ENCODE results near the gene DNASE1L1.

GRCh38 chrX:154412468-154412867 is 3.4 kb upstream of the DNASE1L1 start:
- TF ChIP-seq YY1 (IDR thresholded peaks at IDR 0.05; ENCODE audit: insufficient read depth, insufficient read length) (no peak), SUZ12 (IDR thresholded peaks at IDR 0.05; ENCODE audit: extremely low read depth, insufficient read depth, insufficient read length) (no peak), ZNF274 (IDR thresholded peaks at IDR 0.05; ENCODE audit: low read depth, low read length) (no peak)
